Right lobe of liver (tissue), 6 donors: ENCODE measurements around the gene ZEB1. TPM values are rescaled to one million over a fixed set of nuclear protein-coding genes. Genes with fewer than 3 reads are reported as not detected.

Source experiments
- ATAC-seq, 4 donors: fragments of 200-7000 bp; cut with Tn5 transposase; one replicate each; pipeline ENCODE4 v1.9.1; 2020; ENCODE audit warnings: mild to moderate bottlenecking in 4 of 4, moderate library complexity in 4 of 4
- DNase-seq, 3 donors: peaks; one replicate each; pipeline ENCODE4 v3.0.0-alpha.2; 2020
- H3K27ac ChIP-seq, 3 donors: fragments of 200-600 bp; one replicate each; pipeline ENCODE4 v1.8.0; 2022
- H3K27me3 ChIP-seq, 2 donors: fragments of 200-600 bp; one replicate each; pipeline ENCODE4 v1.8.0; 2022
- H3K36me3 ChIP-seq, 4 donors: fragments of 200-600 bp; sonication (generic) in 1 of 4; one replicate each; pipeline versions ENCODE4 v1.5.1 to v1.8.0; 2017 to 2022; ENCODE audit warnings: control low read depth in 1 of 4
- H3K4me1 ChIP-seq, 4 donors: fragments of 200-600 bp; sonication (generic) in 1 of 4; one replicate each; pipeline versions ENCODE4 v1.5.1 to v1.8.0; 2017 to 2022; ENCODE audit warnings: control low read depth in 1 of 4
- H3K4me3 ChIP-seq, 3 donors: fragments of 200-600 bp; one replicate each; pipeline ENCODE4 v1.8.0; 2022
- H3K9me3 ChIP-seq, 4 donors: fragments of 200-600 bp; sonication (generic) in 1 of 4; one replicate each; pipeline versions ENCODE4 v1.5.1 to v1.8.0; 2017 to 2022; ENCODE audit warnings: control low read depth in 1 of 4
- POLR2A ChIP-seq: fragments of 450-650 bp; IDR thresholded peaks from one replicate; pipeline ENCODE4 v1.6.1; 2017; ENCODE audit warnings: antibody characterized with exemption, mild to moderate bottlenecking
- WGBS: methylation state at CpG from one replicate; pipeline ENCODE4 v1.1.6; 2018; ENCODE audit warnings: low coverage, low lambda C conversion rate; ENCODE audit not compliant: insufficient coverage; ENCODE audit errors: missing lambda C conversion rate; 5-methylcytosine and 5-hydroxymethylcytosine counted together
- intact Hi-C, 2 donors: fragments of 100-400 bp; cut with DNase I; formaldehyde crosslinking; loops; one replicate each; pipeline versions ENCODE4 v1.11.2 to v1.14.1; 2022
- total RNA-seq, 6 experiments: library from RNA; depleted of rRNA in 2 of 6; stranded (reverse); fragments of >200 nt in 2 of 6; fragmentation: NEBNext Ultra II Directional in 3 of 6; extraction: Animal tissue kit (Norgen Biotek cat#: 25700) in 3 of 6; gene quantifications; one replicate each; pipeline versions ENCODE4 v1.1.0 to v1.2.4, GENCODE V29; 2016 to 2023
- TF ChIP-seq, protein P1 (sequence below), 4 donors: fragments of 200-600 bp in 3 of 4; fragments of 450-650 bp in 1 of 4; IDR thresholded peaks; one replicate each; pipeline versions ENCODE4 v1.5.1 to v1.8.0; 2016 to 2022; ENCODE audit warnings: antibody characterized with exemption in 4 of 4, mild to moderate bottlenecking in 2 of 4
- donor health status: DM: no; HTN: yes; CAD: no.
- donor health status: DM: no; HTN: no; CAD: no.
- donor health status: DM: no; HTN: no; CAD: no.
- donor health status: DM: no; HTN: yes; CAD: no.
- donor health status: DM: no; HTN: yes; CAD: no.

ZEB1 gene
- total RNA-seq, 6 experiments from 2014 or later, result 10.0 to 17.6 (median 13.6) TPM

DNA sequence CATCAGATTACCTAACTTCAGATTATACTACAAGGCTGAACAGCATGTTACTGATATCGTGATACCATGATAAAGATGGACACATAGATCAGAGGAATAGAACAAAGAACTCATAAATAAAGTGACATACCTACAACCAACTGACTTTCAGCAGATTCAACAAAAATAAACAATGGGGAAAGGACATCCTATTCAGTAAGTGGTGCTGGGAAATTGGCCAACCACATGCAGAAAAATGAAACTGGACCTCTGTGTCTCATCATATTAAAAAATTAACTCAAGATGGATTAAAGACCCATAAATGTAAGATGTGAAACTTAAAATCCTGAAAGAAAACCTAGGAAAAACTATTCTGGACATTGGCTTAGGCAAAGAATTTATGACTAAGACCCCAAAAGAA lies 158.6 kb downstream of the ZEB1 start:
- H3K36me3 ChIP-seq, result no peaks in the 10 kb centered on the region
- intact Hi-C loops, result no loop called here
- no peak for ATAC-seq
- no peaks in the 10 kb centered on the region for H3K27me3 ChIP-seq
- no peak for TF ChIP-seq POLR2A
- TF ChIP-seq, protein P1, sequence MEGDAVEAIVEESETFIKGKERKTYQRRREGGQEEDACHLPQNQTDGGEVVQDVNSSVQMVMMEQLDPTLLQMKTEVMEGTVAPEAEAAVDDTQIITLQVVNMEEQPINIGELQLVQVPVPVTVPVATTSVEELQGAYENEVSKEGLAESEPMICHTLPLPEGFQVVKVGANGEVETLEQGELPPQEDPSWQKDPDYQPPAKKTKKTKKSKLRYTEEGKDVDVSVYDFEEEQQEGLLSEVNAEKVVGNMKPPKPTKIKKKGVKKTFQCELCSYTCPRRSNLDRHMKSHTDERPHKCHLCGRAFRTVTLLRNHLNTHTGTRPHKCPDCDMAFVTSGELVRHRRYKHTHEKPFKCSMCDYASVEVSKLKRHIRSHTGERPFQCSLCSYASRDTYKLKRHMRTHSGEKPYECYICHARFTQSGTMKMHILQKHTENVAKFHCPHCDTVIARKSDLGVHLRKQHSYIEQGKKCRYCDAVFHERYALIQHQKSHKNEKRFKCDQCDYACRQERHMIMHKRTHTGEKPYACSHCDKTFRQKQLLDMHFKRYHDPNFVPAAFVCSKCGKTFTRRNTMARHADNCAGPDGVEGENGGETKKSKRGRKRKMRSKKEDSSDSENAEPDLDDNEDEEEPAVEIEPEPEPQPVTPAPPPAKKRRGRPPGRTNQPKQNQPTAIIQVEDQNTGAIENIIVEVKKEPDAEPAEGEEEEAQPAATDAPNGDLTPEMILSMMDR (IDR thresholded peaks at IDR 0.05), result no peak
- no peaks in the 10 kb centered on the region for H3K4me1 ChIP-seq
- H3K27ac ChIP-seq, result no peak overlapping the region
- peaks cover 0 to 3% (median 0%) of the 10 kb centered on the region in 4 donors for H3K9me3 ChIP-seq
- DNase-seq, result no peak
- H3K4me3 ChIP-seq, result no peak overlapping the region
- WGBS, result 100% methylated on average over 1 of the region's 1 CpG

DNA sequence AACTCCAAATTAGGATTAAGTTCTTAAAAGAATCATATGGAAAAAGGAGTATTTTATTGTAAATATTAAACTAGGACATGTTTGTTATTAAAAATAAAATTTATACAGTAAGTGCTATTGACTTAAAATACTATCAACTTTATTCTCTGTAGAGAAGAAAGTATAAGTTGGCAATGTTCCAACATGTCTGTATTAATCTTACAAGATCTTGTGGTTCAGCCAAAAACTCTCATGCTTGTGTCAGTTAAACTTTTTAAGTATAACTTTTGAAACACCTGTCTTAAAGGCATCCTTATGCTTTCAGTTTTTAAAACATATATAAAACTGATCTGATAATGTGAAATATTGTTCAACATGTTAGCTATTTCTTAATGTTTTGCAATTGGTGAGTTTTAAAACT lies 160.7 kb downstream of the ZEB1 start:
- TF ChIP-seq POLR2A, result no peak
- TF ChIP-seq, protein P1 (IDR thresholded peaks at IDR 0.05), result no peak
- intact Hi-C loops, result no loop called here
- Histone ChIP-seq H3K27ac (no peak overlapping the region), H3K4me1 (peaks cover 0 to 18% (median 4%) of the 10 kb centered on the region in 4 donors), H3K9me3 (peaks cover 0 to 3% (median 0%) of the 10 kb centered on the region in 4 donors), H3K4me3 (no peak overlapping the region), H3K36me3 (no peaks in the 10 kb centered on the region), H3K27me3 (no peaks in the 10 kb centered on the region)
- no peak for ATAC-seq
- DNase-seq, result no peak

DNA sequence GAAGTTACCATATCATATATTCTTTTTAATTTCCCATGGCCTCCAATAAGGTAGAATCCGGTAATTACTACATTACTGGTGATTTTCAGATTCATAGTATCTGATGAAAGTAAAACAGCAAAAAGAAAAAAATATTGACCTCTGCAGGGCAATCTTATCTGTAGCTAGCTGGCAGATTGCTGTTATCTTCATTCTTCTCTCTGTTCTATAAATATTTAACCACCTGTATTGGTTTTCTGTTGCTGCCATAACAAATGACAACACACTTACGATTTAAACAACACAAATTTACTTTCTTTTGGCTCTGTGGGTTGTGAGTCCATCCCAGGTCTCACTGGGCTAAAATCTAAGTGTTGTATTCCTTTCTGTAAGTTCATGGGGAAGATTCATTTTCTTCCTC lies 164.5 kb downstream of the ZEB1 start:
- Histone ChIP-seq H3K36me3 (no peaks in the 10 kb centered on the region), H3K9me3 (no peaks in the 10 kb centered on the region), H3K27ac (peak overlapping the region in 1 of 3 donors; percentile 12), H3K27me3 (no peaks in the 10 kb centered on the region), H3K4me1 (peaks cover 0 to 18% (median 4%) of the 10 kb centered on the region in 4 donors), H3K4me3 (no peak overlapping the region)
- ATAC-seq (peak; percentile 74 to 94 (median 88)), DNase-seq (no peak)
- no peak for TF ChIP-seq POLR2A
- TF ChIP-seq, protein P1 (IDR thresholded peaks at IDR 0.05), result no peak
- WGBS, result 36% methylated on average over 2 of the region's 2 CpGs
- intact Hi-C loops, result no loop called here

DNA sequence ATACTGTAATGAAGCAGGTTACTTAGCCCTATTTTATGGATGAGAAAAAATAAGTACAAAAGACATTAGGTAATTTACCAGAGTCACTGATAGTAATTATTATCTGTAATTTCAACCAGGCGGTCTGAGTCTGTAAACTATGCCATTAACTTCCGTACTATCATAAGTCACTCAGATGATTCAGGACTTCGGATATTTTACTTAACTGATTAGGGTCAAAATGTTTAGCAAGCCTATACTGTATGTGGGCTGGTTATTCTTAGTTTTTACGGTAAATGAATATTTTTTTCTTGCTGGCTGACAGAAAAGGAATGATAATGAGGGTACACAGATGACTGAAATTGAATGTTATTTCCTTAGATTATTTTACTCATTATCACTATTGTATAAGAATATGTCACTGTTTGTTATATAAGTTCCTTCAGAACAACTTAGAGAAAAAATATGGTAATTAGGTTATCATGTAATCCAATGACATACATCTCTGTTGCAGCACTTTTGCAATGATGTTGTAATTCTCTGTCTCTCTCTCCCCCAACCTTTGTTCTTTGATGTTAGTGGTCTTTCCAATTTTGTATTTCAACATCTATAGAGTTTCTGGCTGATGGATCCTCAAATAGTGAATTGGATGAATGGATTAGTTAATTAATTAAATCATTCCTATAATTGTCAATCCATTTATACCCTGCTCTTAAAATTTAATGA lies 165.6 kb downstream of the ZEB1 start:
- Histone ChIP-seq H3K9me3 (no peaks in the 10 kb centered on the region), H3K27ac (no peak overlapping the region), H3K36me3 (no peaks in the 10 kb centered on the region), H3K4me3 (no peak overlapping the region), H3K27me3 (no peaks in the 10 kb centered on the region), H3K4me1 (peaks cover 0 to 23% (median 4%) of the 10 kb centered on the region in 4 donors)
- TF ChIP-seq, protein P1 (IDR thresholded peaks at IDR 0.05), result no peak
- TF ChIP-seq POLR2A, result no peak
- intact Hi-C loops, result no loop called here
- no peak for DNase-seq
- ATAC-seq, result peak in 1 of 4 donors; percentile 51
- WGBS, result 86% methylated on average over 4 of the region's 4 CpGs
